Measurements from ENCODE around the gene CCN2.

Gene CCN2, protein sequence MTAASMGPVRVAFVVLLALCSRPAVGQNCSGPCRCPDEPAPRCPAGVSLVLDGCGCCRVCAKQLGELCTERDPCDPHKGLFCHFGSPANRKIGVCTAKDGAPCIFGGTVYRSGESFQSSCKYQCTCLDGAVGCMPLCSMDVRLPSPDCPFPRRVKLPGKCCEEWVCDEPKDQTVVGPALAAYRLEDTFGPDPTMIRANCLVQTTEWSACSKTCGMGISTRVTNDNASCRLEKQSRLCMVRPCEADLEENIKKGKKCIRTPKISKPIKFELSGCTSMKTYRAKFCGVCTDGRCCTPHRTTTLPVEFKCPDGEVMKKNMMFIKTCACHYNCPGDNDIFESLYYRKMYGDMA

GRCh38 chr6:131950767-131951575, at the start of gene CCN2:
TSS of gene CCN2 (minus strand) at chr6:131951372. CDS start at chr6:131951172, 200 bp downstream.
- peak in 1 of 2 donors; percentile 46 for DNase-seq

DNA sequence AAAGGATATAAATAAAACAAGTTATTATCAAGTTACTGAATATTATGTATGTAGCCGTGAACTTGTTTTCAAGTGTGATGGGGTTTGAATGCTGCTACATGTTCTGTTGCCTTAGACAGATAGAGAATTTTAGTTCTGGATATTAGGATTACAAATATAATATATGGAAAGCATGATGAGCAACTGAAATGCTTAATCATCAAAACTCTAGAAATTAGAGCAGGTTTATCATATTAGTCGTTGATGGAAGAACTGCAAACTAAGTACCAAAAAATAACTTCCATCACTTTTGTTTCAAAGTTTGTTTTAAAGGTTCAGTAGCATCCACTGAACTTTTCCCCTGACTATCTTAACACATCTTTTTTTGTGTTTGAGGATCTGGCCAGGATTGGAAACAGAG, 49.1 kb upstream of the CCN2 start:
- DNase-seq: no peak

- no peak for DNase-seq
Measured at GRCh38 chr6:131999545-132000146, 48.5 kb upstream of the CCN2 start.

- no peak for DNase-seq
Measured at GRCh38 chr6:131998255-131998982, 47.2 kb upstream of the CCN2 start.

GRCh38 chr6:131997429-131998153, 46.4 kb upstream of the CCN2 start:
- DNase-seq: no peak

GRCh38 chr6:131995917-131996316, 44.7 kb upstream of the CCN2 start:
- DNase-seq: no peak

DNA sequence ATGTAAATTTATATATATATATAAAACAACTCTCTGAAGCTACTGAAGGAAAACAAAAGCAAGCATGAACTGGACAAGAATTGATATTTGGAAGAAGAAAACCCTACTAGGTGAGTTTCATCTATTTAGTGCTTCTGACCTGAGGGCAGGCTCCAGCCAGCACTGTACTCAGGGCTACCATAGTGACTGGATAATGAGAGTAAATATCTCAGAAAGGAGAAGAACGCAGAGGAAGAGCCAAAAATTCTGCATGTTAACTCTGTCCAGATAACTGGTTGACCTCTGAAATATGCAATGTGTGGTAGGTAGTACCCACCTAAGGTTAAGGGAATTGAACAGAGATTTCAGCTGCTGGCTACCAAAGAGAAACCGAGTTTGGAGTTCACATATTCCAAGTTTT, 41.4 kb upstream of the CCN2 start:
- no peak for DNase-seq

- no peak for DNase-seq
Measured at GRCh38 chr6:131989036-131989435, 37.9 kb upstream of the CCN2 start.

- DNase-seq: no peak
Measured at GRCh38 chr6:131982740-131983259, 31.6 kb upstream of the CCN2 start.

DNA sequence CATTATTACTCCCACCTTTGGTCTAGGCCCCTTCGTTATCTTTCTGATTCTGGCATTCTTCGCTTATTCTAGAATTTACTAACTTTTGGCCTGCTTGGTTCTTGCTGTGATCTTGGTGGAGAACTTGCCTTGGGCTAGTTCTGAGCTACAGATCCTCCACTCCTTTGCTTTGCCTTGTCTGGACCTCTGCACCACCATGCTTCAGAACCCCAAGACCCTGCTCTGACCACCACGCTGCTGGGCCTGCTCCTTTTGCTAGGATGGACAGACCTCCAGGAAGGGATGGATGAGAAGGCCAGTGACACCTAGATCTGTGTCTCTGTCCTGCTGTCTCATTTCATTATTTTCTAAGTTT, 30.4 kb upstream of the CCN2 start:
- no peak for DNase-seq

DNA sequence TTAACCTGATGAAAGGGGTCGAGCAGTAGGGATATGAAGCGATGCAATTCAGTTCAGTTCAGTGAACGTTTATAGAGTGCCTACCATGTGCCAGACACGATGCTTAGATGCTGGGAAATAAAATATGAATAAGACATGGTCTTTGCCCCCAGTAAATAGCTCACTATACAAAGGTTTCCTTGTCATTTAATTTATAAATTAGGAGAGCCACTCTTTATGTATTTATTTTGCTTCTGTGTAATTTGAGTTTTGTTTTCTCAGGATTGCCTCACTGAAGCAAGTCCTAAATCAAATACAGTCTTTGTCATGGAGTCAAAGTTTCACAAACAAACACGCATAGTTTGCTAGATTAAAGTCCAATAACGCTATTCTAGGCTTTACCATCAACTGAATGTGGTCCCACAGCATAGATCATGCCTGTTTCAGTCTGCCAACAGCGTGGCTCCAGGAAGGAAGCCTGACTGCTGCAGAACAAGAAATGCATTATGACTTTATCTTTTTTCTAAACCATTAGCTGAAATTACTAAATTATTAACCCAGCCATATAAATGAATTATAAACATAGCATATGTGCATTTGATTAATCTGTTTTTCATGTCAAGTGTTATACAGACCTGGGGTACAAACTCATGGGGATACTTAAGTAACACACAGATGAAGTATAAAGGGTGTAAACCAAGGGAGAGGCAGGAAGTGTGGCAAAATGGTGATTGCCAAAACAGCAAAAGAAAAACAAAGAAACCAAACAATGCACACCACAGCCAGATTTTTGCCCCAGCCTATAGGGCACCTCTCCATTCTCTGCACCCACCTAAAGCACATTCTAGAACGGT, 29.8 kb upstream of the CCN2 start:
- no peak for DNase-seq

DNA sequence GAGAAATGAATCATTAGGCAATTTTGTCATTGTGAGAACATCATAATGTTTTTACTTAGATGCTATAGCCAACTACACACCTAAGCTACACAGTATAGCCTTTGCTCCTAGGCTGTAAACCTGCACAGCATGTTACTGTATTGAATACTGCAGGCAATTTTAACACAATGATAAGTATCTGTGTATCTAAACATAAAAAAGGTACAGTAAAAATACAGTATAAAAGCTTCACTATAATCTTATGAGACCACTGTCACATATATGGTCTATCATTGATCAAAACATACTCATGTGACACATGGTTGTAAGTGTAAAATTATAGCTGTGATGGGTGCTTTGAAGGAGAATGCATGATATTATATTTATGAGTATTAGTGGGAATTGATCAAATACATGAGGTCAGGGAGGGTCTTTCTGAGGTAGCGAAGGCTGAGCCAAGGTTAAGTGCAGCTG, 29.2 kb upstream of the CCN2 start:
- no peak for DNase-seq

GRCh38 chr6:131979515-131980337, 28.6 kb upstream of the CCN2 start:
- no peak for DNase-seq

- no peak for DNase-seq
Measured at GRCh38 chr6:131978522-131978921, 27.4 kb upstream of the CCN2 start.

DNA sequence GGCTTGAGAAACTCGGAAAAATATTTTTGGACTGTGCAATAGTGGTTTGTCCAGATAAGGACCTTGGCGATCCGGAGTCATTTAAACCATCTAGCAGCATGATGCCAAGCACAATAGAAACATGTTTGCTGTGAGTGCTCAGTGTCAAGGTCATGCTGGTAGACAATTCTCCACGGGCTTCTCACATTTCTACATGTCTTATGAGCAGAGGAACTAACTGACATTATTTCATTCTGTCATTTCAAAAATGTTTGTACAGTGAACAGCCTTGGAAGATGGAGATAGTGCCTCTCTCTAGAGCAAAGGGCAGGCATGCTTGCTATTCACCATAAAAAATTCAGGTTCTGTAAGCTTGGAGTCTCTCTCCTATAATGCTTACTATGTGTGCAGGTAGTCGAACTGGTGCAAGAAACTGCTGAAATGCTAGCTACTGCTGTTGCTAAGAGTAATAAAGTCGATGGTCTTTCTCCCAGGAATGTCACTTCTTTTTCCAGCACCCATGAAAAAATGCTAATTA, 25.4 kb upstream of the CCN2 start:
- DNase-seq: no peak

DNA sequence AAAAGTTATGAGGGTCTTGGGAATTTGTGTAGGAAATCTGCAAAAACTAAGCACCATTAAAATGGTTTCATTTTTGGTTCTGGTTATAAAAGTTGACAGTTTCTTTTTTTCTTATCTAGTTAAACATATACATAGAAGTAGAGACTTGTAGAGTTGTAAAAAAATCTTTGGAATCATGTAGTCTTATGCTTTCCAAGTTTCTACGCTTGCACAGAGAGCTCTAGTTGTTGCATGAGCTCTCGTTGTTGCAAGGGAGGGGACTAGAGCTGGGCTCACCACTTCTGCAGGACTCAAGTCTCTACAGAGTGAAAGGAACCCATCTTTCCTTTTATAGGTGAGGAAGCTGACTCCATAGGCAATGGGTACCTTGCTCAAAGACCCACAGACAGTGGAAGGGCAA, 21.6 kb upstream of the CCN2 start:
- no peak for DNase-seq

- no peak for DNase-seq
Measured at GRCh38 chr6:131970076-131970859, 19.1 kb upstream of the CCN2 start.

DNA sequence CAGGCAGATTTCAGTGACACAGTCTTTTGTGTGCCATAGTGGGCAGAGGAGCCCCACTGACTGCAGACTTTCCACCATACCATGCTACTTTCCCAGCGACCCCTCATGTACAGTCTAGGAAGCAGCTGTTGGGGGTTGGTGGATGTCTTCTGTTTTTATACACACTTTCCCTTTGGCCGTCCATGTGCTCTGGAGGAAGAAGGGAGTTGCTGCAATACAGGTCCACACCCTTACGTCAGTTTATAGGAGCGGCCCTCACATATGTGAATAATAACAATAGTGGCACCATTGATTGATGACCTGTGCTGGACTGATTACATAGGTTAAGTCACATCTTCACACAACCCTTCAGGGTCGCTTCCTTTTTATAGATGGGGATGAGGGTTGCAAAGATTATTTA, 17.5 kb upstream of the CCN2 start:
- no peak for DNase-seq

DNA sequence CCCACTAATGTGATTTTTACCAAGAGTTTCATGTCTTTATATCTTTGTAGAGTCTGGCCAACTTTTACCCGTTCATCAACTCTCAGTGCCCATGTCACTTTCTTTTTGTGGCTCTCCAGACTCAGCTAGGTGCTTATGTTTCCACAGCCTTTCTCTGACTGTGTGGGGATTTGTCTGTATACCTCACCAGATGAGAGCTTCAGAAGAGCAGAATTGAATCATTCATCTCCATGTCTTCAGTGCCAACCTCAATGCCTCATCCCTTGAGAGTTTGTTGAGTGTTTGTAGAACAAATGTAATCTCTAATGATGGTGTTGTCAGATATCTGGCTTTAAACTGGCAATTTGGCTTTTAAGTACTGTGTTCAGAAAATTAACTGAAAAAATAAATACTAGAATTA, 16.8 kb upstream of the CCN2 start:
- DNase-seq: no peak
